ENCODE results near the gene ELP5. TPM values are rescaled to one million over a fixed set of nuclear protein-coding genes. Genes with fewer than 3 reads are reported as not detected.

The ELP5 gene
- polyA plus RNA-seq, 3 donors: 36.1 to 49.5 (median 44.1) TPM

DNA sequence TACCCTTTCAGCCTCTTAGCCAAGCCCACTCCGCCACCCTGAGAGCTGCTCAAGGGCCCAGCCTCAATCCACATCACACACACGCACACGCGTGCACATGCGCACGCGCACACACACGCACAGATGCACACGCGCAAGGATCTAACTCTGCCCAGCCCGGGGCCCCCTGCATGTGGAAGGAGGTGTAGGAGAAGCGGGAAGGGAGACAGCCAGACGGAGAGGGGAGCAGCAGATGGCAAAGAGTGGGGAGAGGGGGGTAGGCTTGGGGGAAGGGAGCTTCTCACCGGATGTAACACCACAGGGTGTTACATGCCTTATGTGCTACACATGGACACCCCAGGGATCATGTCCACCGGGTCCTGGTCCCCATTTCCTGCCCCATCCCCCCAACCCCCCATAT, 47.7 kb upstream of the ELP5 start:
- H3K27ac ChIP-seq (ENCODE audit: low read depth in 1 of 2, low read length in 2 of 2): peak overlapping the region; percentile 60 to 79
- no peak overlapping the region for H2AFZ ChIP-seq (ENCODE audit: insufficient read depth, low read depth, low read length, poor library complexity, severe bottlenecking)
- peaks cover 28% of the 10 kb centered on the region for H3K4me1 Mint-ChIP-seq
- peak overlapping the region; percentile 79 to 87 for H3K4me3 Mint-ChIP-seq
- intact Hi-C loops (cut with micrococcal nuclease): no loop called here
- H3K36me3 Mint-ChIP-seq: peaks cover 31 to 52% of the 10 kb centered on the region in 2 donors
- H3K27me3 ChIP-seq (ENCODE audit: control insufficient read depth in 2 of 2, insufficient read depth in 2 of 2, low read length in 2 of 2): no peaks in the 10 kb centered on the region
- peak overlapping the region; percentile 9 to 78 (median 54) for H3K4me3 ChIP-seq (replicated peaks in 1 of 3; ENCODE audit: low read depth in 2 of 3, low read length in 3 of 3)
- peak in 1 of 3 donors; percentile 15 for DNase-seq
- H3K36me3 ChIP-seq (replicated peaks in 1 of 2; ENCODE audit: control insufficient read depth in 1 of 2, insufficient read depth in 2 of 2, low read length in 2 of 2): peaks cover 28 to 34% of the 10 kb centered on the region in 2 donors
- no peaks in the 10 kb centered on the region for H3K9me3 ChIP-seq (replicated peaks in 1 of 2; ENCODE audit: control insufficient read depth in 1 of 2, insufficient read depth in 1 of 2, low read length in 2 of 2)
- TF ChIP-seq, protein P1, sequence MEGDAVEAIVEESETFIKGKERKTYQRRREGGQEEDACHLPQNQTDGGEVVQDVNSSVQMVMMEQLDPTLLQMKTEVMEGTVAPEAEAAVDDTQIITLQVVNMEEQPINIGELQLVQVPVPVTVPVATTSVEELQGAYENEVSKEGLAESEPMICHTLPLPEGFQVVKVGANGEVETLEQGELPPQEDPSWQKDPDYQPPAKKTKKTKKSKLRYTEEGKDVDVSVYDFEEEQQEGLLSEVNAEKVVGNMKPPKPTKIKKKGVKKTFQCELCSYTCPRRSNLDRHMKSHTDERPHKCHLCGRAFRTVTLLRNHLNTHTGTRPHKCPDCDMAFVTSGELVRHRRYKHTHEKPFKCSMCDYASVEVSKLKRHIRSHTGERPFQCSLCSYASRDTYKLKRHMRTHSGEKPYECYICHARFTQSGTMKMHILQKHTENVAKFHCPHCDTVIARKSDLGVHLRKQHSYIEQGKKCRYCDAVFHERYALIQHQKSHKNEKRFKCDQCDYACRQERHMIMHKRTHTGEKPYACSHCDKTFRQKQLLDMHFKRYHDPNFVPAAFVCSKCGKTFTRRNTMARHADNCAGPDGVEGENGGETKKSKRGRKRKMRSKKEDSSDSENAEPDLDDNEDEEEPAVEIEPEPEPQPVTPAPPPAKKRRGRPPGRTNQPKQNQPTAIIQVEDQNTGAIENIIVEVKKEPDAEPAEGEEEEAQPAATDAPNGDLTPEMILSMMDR (IDR thresholded peaks at IDR 0.05): no peak
- H3K4me1 ChIP-seq (ENCODE audit: control insufficient read depth in 1 of 2, insufficient read depth in 2 of 2, low read length in 2 of 2): peaks cover 15 to 17% of the 10 kb centered on the region in 2 donors
- 83% methylated on average over 8 of the region's 15 CpGs for WGBS (ENCODE audit: insufficient coverage)
- H3K27ac Mint-ChIP-seq: peak overlapping the region; percentile 55 to 98 (median 94)
- peaks cover 1 to 10% (median 1%) of the 10 kb centered on the region in 3 donors for H3K27me3 Mint-ChIP-seq (ENCODE audit: low read depth in 3 of 3)
- H3K9ac ChIP-seq (ENCODE audit: insufficient read depth, low read length, poor library complexity, severe bottlenecking): peak overlapping the region; percentile 62
- H3K9me3 Mint-ChIP-seq: no peaks in the 10 kb centered on the region
- peaks cover 15% of the 10 kb centered on the region for H3K79me2 ChIP-seq (ENCODE audit: insufficient read depth, low read length)
- peaks cover 26% of the 10 kb centered on the region for H4K20me1 ChIP-seq (ENCODE audit: insufficient read depth, low read length)
- H3K4me2 ChIP-seq (replicated peaks; ENCODE audit: extremely low read depth, low read length, poor library complexity, severe bottlenecking): peak overlapping the region; percentile 82

DNA sequence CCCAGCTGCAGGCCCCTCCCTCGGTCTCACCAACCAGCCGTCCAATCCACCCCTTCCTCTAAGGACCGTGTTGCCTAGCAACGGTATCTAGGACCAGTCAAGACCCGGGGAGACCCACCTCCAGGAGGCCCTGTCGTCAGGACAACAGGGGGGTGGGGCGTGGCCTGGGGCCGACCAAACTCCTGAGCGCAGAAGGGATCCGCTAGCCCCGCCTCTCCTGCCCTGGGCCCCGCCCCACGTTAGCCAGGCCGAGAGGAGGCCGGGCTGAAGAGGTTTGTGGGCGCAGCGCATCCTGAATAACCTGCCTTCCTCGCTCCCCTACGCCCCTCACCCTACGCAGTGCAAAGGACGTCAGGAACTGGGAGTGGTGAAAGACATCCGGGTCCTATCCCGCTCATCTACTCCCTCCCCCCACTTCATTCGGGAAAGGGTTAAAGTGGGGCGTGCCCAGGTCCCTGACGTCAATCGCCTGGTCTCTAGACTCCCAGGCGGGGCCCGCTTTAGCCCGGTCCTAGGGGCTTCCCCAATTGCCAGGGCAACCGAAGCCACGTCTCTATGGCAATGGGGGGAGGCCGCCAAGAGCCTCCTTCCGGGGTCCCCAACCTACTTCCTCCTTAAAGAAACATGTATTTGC, 47.1 kb upstream of the ELP5 start:
- Histone ChIP-seq H3K27ac (ENCODE audit: low read depth in 1 of 2, low read length in 2 of 2) (peak overlapping the region; percentile 60 to 79), H3K4me2 (replicated peaks; ENCODE audit: extremely low read depth, low read length, poor library complexity, severe bottlenecking) (peak overlapping the region; percentile 82), H3K9ac (ENCODE audit: insufficient read depth, low read length, poor library complexity, severe bottlenecking) (peak overlapping the region; percentile 62), H3K79me2 (ENCODE audit: insufficient read depth, low read length) (peaks cover 21% of the 10 kb centered on the region), H3K4me1 (ENCODE audit: control insufficient read depth in 1 of 2, insufficient read depth in 2 of 2, low read length in 2 of 2) (peaks cover 15 to 17% of the 10 kb centered on the region in 2 donors), H3K4me3 (replicated peaks in 1 of 3; ENCODE audit: low read depth in 2 of 3, low read length in 3 of 3) (peak overlapping the region; percentile 9 to 78 (median 54)), H2AFZ (ENCODE audit: insufficient read depth, low read depth, low read length, poor library complexity, severe bottlenecking) (peak overlapping the region; percentile 73), H3K36me3 (replicated peaks in 1 of 2; ENCODE audit: control insufficient read depth in 1 of 2, insufficient read depth in 2 of 2, low read length in 2 of 2) (peaks cover 28 to 32% of the 10 kb centered on the region in 2 donors), H4K20me1 (ENCODE audit: insufficient read depth, low read length) (peaks cover 28% of the 10 kb centered on the region), H3K9me3 (replicated peaks in 1 of 2; ENCODE audit: control insufficient read depth in 1 of 2, insufficient read depth in 1 of 2, low read length in 2 of 2) (no peaks in the 10 kb centered on the region), H3K27me3 (ENCODE audit: control insufficient read depth in 2 of 2, insufficient read depth in 2 of 2, low read length in 2 of 2) (no peaks in the 10 kb centered on the region)
- intact Hi-C loops (cut with micrococcal nuclease): no loop called here
- TF ChIP-seq, protein P1 (IDR thresholded peaks at IDR 0.05): no peak
- Mint-ChIP-seq H3K4me1 (peaks cover 28% of the 10 kb centered on the region), H3K27ac (peak overlapping the region; percentile 55 to 98 (median 94)), H3K4me3 (peak overlapping the region; percentile 79 to 87), H3K36me3 (peaks cover 30 to 51% of the 10 kb centered on the region in 2 donors), H3K27me3 (ENCODE audit: low read depth in 3 of 3) (peaks cover 1 to 10% (median 1%) of the 10 kb centered on the region in 3 donors), H3K9me3 (no peaks in the 10 kb centered on the region)
- WGBS (ENCODE audit: insufficient coverage): 0% methylated on average over 29 of the region's 34 CpGs
- DNase-seq: peak; percentile 94 to 95 (median 94)
